LNCAP (cell line): ENCODE results near the gene CNOT8.

Experiments
- CTCF ChIP-seq: fragments of 450-650 bp; IDR thresholded peaks from 2 replicates; pipeline ENCODE4 v1.5.1; 2017; ENCODE audit warnings: mild to moderate bottlenecking

The CNOT8 gene

GRCh38 chr5:154896562-154897165 lies 38.2 kb downstream of the CNOT8 start:
- TF ChIP-seq CTCF, result no peak

- TF ChIP-seq CTCF, result no peak
Observed at GRCh38 chr5:154898210-154898609, 39.8 kb downstream of the CNOT8 start.

GRCh38 chr5:154899151-154899816 lies 40.9 kb downstream of the CNOT8 start:
- no peak for TF ChIP-seq CTCF

GRCh38 chr5:154900066-154900465 lies 41.6 kb downstream of the CNOT8 start:
- no peak for TF ChIP-seq CTCF

- TF ChIP-seq CTCF, result no peak
Observed at GRCh38 chr5:154901276-154901675, 42.8 kb downstream of the CNOT8 start.

GRCh38 chr5:154901913-154902312 lies 43.5 kb downstream of the CNOT8 start:
- no peak for TF ChIP-seq CTCF

GRCh38 chr5:154916874-154917273 lies 58.4 kb downstream of the CNOT8 start:
- no peak for TF ChIP-seq CTCF
